MCF 10A (cell line): ENCODE measurements around the gene PRELID3B. TPM values are rescaled to one million over a fixed set of nuclear protein-coding genes. Genes with fewer than 3 reads are reported as not detected.
"Not testable (repeated sequence)": the region's sequence is repeated elsewhere in the genome, so short reads cannot be mapped to it uniquely, and the experiment has no call there.

Source experiments
- BruUV-seq: library from RNA; stranded (reverse); fragments of 400-500 nt; replicated peaks from 2 replicates; lab custom pipeline; 2021; lab: Mats Ljungman, UMichigan
- CTCF ChIA-PET: fragments of 300-600 bp; sonication (Branson Sonifier 250); formaldehyde crosslinking; extraction: SDS; loops from one replicate; lab custom pipeline; 2021; ENCODE audit warnings: antibody characterized with exemption, inconsistent platforms; lab: Yijun Ruan, JAX
- POLR2A ChIA-PET: fragments of 300-600, 350-650 bp; sonication (Branson Sonifier 250); formaldehyde crosslinking; extraction: SDS; loops from one replicate; lab custom pipeline; 2020; ENCODE audit warnings: antibody characterized with exemption, inconsistent platforms; lab: Yijun Ruan, JAX
- DNase-seq: peaks from one replicate; pipeline ENCODE4 v3.0.0-alpha.2; 2018; ENCODE audit not compliant: unreplicated experiment
- H3K27ac Mint-ChIP-seq: one replicate; pipeline ENCODE4 v1.8.0; 2022; ENCODE audit warnings: mild to moderate bottlenecking, low read depth, mixed read lengths; ENCODE audit not compliant: unreplicated experiment
- H3K27me3 Mint-ChIP-seq: one replicate; pipeline ENCODE4 v1.8.0; 2022; ENCODE audit warnings: mixed read lengths; ENCODE audit not compliant: insufficient read depth, unreplicated experiment
- H3K36me3 Mint-ChIP-seq: one replicate; pipeline ENCODE4 v1.8.0; 2022; ENCODE audit warnings: mild to moderate bottlenecking, moderate library complexity, mixed read lengths; ENCODE audit not compliant: insufficient read depth, unreplicated experiment
- H3K4me1 Mint-ChIP-seq: one replicate; pipeline ENCODE4 v1.8.0; 2022; ENCODE audit warnings: mixed read lengths; ENCODE audit not compliant: insufficient read depth, unreplicated experiment
- H3K4me3 Mint-ChIP-seq: one replicate; pipeline ENCODE4 v1.8.0; 2022; ENCODE audit warnings: mild to moderate bottlenecking, moderate library complexity, mixed read lengths; ENCODE audit not compliant: unreplicated experiment
- H3K9me3 Mint-ChIP-seq: one replicate; pipeline ENCODE4 v1.8.0; 2022; ENCODE audit warnings: mixed read lengths; ENCODE audit not compliant: unreplicated experiment
- CTCF ChIP-seq: fragments of 200-600 bp; IDR thresholded peaks from one replicate; pipeline ENCODE4 v1.8.0; 2022; ENCODE audit warnings: antibody characterized with exemption, mild to moderate bottlenecking; ENCODE audit not compliant: unreplicated experiment
- intact Hi-C: fragments of 100-400 bp; cut with micrococcal nuclease; formaldehyde crosslinking; loops from 2 replicates; pipeline ENCODE4 v1.14.1; 2022
- total RNA-seq: library from RNA; stranded (reverse); gene quantifications from 2 replicates; pipeline ENCODE4 v1.2.3, GENCODE V29; 2022

PRELID3B gene
- total RNA-seq, 1 experiment from 2014 or later, result 197 TPM

- TF ChIP-seq CTCF, result no peak
- Mint-ChIP-seq H3K4me3 (peak overlapping the region; percentile 86), H3K36me3 (peaks cover 25% of the 10 kb centered on the region), H3K27me3 (no peaks in the 10 kb centered on the region), H3K4me1 (peaks cover 39% of the 10 kb centered on the region), H3K27ac (peak overlapping the region; percentile 90), H3K9me3 (peaks cover 8% of the 10 kb centered on the region)
- ChIA-PET POLR2A (interaction anchor here (0.7 to 4.9 kb wide), 13 partner anchors 11 to 385 kb away, joined by 3 to 107 read pairs (median 5); partner anchors contain the start of genes ATP5F1E and TUBB1), CTCF (interaction anchor here (0.6 to 1.2 kb wide), 6 partner anchors 12 to 1452 kb away, joined by 3 to 6 read pairs (median 4); no protein-coding TSS in a partner anchor)
- intact Hi-C loops, result no loop called here
- peak; percentile 93 for DNase-seq
- BruUV-seq, result no TSS peak
Measured at GRCh38 chr20:59042796-59043631, 428 bp upstream of the PRELID3B start.

- H3K9me3 Mint-ChIP-seq, H3K27me3 Mint-ChIP-seq, H3K27ac Mint-ChIP-seq, intact Hi-C loops, DNase-seq: not testable (repeated sequence)
- ChIA-PET CTCF (interaction anchor here (0.6 to 2.5 kb wide), 3 partner anchors 10 to 1896 kb away, joined by 3 to 19 read pairs (median 7); partner anchors contain the start of gene ATP5F1E), POLR2A (interaction anchor here (0.9 to 4.9 kb wide), 8 partner anchors 10 to 653 kb away, joined by 3 to 107 read pairs (median 4); partner anchors contain the start of genes ATP5F1E, TUBB1 and VAPB)
- peaks cover 40% of the 10 kb centered on the region for H3K36me3 Mint-ChIP-seq
- TSS peak; percentile 26 for BruUV-seq
- H3K4me1 Mint-ChIP-seq, result peaks cover 34% of the 10 kb centered on the region
- peak overlapping the region; percentile 86 for H3K4me3 Mint-ChIP-seq
Measured at GRCh38 chr20:59041487-59041886, 1.1 kb downstream of the PRELID3B start.

GRCh38 chr20:59040667-59041066 lies 1.9 kb downstream of the PRELID3B start:
- no peaks in the 10 kb centered on the region for H3K27me3 Mint-ChIP-seq
- intact Hi-C loops, result no loop called here
- no peak for DNase-seq
- H3K27ac Mint-ChIP-seq, result peak overlapping the region; percentile 72
- no peak for TF ChIP-seq CTCF
- ChIA-PET CTCF (interaction anchor here (2.3 to 2.5 kb wide), 2 partner anchors 9 to 171 kb away, joined by 7 to 19 read pairs; partner anchors contain the start of gene ATP5F1E), POLR2A (interaction anchor here (2.3 to 4.9 kb wide), 2 partner anchors 9 to 30 kb away, joined by 10 to 107 read pairs; partner anchors contain the start of gene ATP5F1E)
- peaks cover 48% of the 10 kb centered on the region for H3K36me3 Mint-ChIP-seq
- H3K4me1 Mint-ChIP-seq, result peaks cover 34% of the 10 kb centered on the region
- no TSS peak for BruUV-seq
- peaks cover 8% of the 10 kb centered on the region for H3K9me3 Mint-ChIP-seq
- peak overlapping the region; percentile 86 for H3K4me3 Mint-ChIP-seq

GRCh38 chr20:59039233-59039632 lies 3.4 kb downstream of the PRELID3B start:
- no peaks in the 10 kb centered on the region for H3K27me3 Mint-ChIP-seq
- H3K4me1 Mint-ChIP-seq, result peaks cover 34% of the 10 kb centered on the region
- DNase-seq, result no peak
- H3K27ac Mint-ChIP-seq, result peak overlapping the region; percentile 65
- CTCF ChIA-PET, result no interaction called here
- peaks cover 8% of the 10 kb centered on the region for H3K9me3 Mint-ChIP-seq
- no peak for TF ChIP-seq CTCF
- peak overlapping the region; percentile 86 for H3K4me3 Mint-ChIP-seq
- POLR2A ChIA-PET, result interaction anchor here (4.9 kb wide), 1 partner anchor 8 kb away, joined by 107 read pairs; the partner anchor contains the start of gene ATP5F1E
- no TSS peak for BruUV-seq
- H3K36me3 Mint-ChIP-seq, result peaks cover 62% of the 10 kb centered on the region
- intact Hi-C loops, result no loop called here
